Measurements from ENCODE around the gene TRMT1. TPM values are rescaled to one million over a fixed set of nuclear protein-coding genes. Genes with fewer than 3 reads are reported as not detected.

The TRMT1 gene
- total RNA-seq, 2 experiments from 2014 or later = 54.3 to 55.8 TPM

DNA sequence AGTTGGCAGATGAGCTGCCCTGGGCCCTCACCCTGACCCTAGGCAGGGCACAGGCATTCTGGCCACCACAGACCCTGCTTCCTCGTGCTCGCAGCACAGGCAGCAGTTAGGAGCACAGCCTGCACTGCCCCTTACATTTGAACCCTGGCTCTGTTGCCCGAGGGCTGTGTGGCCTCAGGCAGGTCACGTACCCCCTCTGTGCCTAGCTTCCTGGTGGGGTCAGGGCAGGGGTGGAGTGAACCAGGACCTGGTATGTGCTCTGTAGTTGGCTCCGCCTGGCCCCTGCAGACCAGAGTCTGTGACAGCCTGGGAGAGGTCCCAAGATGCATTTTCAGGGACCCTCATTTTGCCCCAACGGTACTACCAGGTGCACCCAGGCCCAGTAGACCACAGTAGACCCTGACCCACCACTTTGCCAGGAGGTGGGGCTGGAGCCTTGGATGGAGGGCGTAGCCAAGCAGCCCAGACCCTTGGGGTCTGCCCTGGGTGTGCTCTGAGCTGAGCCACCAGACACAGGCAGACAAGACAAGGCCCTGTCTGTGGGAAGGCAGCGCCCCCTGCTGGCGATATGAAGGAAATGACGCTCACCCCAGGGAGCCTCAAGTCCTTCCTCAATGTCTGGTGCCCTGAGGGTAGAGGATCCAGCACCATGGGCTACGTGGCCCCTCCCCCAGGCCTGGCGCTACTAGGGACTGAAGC lies 23.0 kb downstream of the TRMT1 start:
- H3K4me1 Mint-ChIP-seq = peaks cover 12% of the 10 kb centered on the region
- DNase-seq (peak; percentile 86), ATAC-seq (ENCODE audit: low read depth) (peak; percentile 82)
- H3K27ac Mint-ChIP-seq = no peak overlapping the region
- H3K36me3 Mint-ChIP-seq = no peaks in the 10 kb centered on the region
- H3K9me3 Mint-ChIP-seq = no peaks in the 10 kb centered on the region
- POLR2A ChIA-PET = interaction anchor here (1.3 kb wide), 1 partner anchor 116 kb away, joined by 8 read pairs; no protein-coding TSS in a partner anchor
- H3K27me3 Mint-ChIP-seq = peaks cover 39% of the 10 kb centered on the region
- no peak overlapping the region for H3K4me3 Mint-ChIP-seq

DNA sequence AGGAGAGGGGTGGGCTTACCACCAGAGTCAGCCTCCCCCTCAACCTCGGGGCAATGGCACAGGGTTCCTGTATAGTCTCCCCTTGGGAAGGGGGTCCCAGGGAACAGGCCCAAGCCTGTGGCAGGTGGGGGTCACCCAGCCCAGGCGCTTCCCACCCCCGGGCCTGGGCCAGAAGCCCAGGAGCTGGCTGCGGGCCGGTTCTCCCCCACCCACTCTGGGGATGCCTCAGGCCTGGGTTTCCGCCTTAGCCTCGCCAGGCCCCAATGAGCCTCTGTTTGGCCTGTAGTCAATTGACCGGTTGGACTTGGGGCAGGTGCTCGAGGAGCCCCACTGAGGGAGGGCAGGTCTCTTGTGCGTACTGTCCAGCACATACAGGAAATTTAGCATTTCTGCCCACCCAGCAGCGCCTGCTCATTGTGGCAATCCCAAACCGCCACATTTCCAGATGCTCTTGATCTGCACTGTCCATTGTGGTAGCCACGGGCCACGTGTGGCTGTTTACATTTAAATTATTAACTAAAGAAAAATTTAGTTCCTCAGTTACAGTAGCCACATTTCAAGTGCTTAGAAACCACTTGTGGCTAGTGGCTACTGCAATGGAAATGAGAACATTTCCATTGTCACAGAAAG lies 23.8 kb downstream of the TRMT1 start:
- H3K27me3 Mint-ChIP-seq = peaks cover 32% of the 10 kb centered on the region
- ATAC-seq (ENCODE audit: low read depth) (no peak), DNase-seq (no peak)
- no peak overlapping the region for H3K4me3 Mint-ChIP-seq
- H3K36me3 Mint-ChIP-seq = no peaks in the 10 kb centered on the region
- peaks cover 8% of the 10 kb centered on the region for H3K4me1 Mint-ChIP-seq
- POLR2A ChIA-PET = no interaction called here
- no peak overlapping the region for H3K27ac Mint-ChIP-seq
- no peaks in the 10 kb centered on the region for H3K9me3 Mint-ChIP-seq

DNA sequence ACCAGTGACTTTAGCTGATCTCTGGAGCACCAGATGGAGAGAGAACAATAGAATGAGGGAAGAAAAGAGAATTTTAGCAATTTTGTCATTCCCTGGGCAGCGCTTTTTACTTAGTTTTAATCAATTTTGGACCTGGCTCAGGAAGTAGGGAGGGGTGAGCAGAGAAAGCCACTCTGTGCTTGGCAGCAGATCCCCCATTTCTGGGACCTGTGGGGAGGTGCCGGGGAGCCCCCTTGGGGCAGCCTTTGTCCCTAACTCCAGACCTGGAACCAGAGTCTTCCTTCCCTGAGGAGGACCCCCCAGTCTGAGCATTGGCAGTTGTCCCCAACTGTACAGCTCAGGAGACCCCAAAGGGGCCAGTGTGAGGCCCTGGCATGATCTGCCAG lies 24.4 kb downstream of the TRMT1 start:
- DNase-seq = no peak
- H3K27me3 Mint-ChIP-seq = peaks cover 28% of the 10 kb centered on the region
- no peaks in the 10 kb centered on the region for H3K9me3 Mint-ChIP-seq
- POLR2A ChIA-PET = no interaction called here
- no peak overlapping the region for H3K4me3 Mint-ChIP-seq
- no peaks in the 10 kb centered on the region for H3K36me3 Mint-ChIP-seq
- H3K27ac Mint-ChIP-seq = no peak overlapping the region
- no peak for ATAC-seq (ENCODE audit: low read depth)
- peaks cover 7% of the 10 kb centered on the region for H3K4me1 Mint-ChIP-seq

DNA sequence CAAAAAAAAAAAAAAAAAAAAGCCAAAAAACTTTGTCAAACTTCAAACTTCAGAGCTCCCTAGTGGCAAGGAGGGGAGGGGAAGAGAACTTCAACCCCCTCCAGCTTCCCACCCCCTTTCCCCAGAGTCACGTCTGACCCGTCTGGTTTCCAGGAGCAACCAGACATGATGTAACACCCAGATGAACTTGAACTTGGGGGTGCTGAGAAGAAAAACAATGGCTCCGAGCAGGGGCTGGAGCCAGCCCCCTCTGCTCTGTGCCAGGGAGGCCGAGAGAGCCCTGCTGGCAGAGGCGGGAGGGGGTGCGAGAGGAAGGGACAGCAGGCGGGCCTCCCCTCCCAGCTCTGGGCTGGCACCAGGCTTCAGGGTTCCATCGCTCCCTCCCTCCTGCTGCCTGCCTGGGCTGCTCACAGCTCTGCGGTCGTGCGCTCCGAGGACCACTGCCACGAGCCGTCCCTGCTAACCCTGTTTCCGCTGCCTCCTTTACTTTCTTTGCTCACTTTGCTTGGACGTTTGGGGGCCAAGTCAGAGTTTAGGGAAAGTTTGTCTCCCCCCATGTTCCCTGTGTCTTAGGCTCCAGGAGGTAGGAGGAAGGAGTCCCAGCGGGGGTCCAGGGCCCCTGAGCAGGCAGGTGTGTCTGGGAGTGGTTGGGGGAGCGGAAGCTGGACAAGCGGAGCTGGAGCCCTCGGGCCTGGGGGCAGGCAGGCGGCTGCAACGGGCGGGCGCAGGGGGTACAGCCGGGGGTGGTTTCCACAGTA lies 25.0 kb downstream of the TRMT1 start:
- H3K27ac Mint-ChIP-seq = no peak overlapping the region
- H3K4me3 Mint-ChIP-seq = no peak overlapping the region
- POLR2A ChIA-PET = no interaction called here
- no peaks in the 10 kb centered on the region for H3K9me3 Mint-ChIP-seq
- H3K27me3 Mint-ChIP-seq = peaks cover 24% of the 10 kb centered on the region
- no peak for ATAC-seq (ENCODE audit: low read depth)
- no peaks in the 10 kb centered on the region for H3K36me3 Mint-ChIP-seq
- DNase-seq = no peak
- H3K4me1 Mint-ChIP-seq = peaks cover 4% of the 10 kb centered on the region

DNA sequence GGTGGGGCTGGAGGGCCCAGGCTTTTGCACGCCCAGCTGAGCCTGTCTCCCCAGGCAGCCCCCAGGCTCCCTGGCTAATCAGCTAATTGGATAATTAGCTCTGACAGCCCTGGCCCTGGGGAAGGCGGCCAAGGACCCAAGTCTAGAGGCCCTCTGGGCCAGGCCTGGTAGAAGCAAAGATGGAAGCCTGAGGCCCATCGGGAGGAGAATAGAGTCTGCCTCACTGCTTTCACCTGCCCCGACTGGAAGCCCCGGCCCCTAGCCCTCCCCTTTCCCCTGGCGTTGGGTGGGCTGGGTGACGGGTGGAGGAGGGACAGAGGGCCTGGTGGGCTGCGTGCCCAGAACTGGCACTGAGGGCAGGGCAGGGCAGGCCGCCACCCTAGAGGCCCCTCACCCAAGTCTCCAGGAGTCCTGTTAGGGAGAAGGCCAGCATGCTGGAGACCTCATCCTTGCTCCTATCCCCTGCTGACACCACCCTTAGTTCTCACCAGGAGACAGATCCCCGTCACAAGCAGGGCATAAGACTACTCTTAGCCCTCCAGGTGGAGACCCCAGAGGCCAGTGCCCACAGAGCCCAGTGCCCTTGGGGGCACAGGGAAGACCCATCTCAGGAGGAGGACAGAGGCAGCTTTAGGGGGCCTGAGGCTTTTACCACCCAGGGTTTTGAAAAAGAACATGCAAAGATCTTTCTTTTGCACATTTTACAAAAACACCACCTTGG lies 25.9 kb downstream of the TRMT1 start:
- H3K4me3 Mint-ChIP-seq = no peak overlapping the region
- no peaks in the 10 kb centered on the region for H3K9me3 Mint-ChIP-seq

DNA sequence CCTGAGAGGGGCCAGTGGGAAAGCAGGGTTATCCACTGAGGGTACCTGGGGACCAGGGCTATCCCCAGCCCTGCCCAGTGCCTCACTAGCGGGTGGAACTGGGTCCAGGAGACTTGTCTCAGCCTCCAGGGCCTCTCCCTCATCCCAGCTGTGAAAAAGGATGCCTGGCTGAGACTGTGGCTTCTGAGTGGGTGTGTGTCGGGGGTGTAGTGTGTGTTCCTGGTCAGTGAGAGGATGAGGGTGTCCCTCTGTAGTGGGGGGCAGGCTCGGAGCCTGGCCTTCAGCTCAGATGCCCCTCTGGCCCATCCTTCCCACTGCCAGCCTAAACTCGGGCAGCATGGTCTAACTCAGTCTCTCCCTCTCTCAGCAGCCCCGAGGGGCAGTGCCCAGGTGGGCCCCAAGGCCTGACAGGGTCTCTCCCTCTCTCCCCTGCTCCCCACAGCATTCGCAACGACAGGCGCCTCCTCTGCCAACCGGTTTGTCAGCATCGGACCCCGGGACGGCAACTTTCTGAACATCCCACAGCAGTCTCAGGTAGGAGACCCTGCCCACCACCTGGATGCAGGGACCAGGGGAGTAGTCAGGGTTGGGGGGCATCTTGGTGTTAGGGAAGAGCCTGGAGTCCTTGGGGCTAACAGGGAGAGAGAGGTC lies 26.6 kb downstream of the TRMT1 start:
- Mint-ChIP-seq H3K27me3 (peaks cover 10% of the 10 kb centered on the region), H3K36me3 (no peaks in the 10 kb centered on the region), H3K9me3 (no peaks in the 10 kb centered on the region), H3K27ac (no peak overlapping the region), H3K4me3 (no peak overlapping the region), H3K4me1 (peaks cover 1% of the 10 kb centered on the region)
- ATAC-seq (ENCODE audit: low read depth) (no peak), DNase-seq (no peak)
- POLR2A ChIA-PET = no interaction called here

More for the DNA sequence above, 25.9 kb downstream of the TRMT1 start:
- Mint-ChIP-seq H3K27ac (no peak overlapping the region), H3K4me1 (peaks cover 1% of the 10 kb centered on the region), H3K27me3 (peaks cover 15% of the 10 kb centered on the region), H3K36me3 (no peaks in the 10 kb centered on the region)
- ATAC-seq (ENCODE audit: low read depth) = no peak
- DNase-seq = no peak
- POLR2A ChIA-PET = no interaction called here

DNA sequence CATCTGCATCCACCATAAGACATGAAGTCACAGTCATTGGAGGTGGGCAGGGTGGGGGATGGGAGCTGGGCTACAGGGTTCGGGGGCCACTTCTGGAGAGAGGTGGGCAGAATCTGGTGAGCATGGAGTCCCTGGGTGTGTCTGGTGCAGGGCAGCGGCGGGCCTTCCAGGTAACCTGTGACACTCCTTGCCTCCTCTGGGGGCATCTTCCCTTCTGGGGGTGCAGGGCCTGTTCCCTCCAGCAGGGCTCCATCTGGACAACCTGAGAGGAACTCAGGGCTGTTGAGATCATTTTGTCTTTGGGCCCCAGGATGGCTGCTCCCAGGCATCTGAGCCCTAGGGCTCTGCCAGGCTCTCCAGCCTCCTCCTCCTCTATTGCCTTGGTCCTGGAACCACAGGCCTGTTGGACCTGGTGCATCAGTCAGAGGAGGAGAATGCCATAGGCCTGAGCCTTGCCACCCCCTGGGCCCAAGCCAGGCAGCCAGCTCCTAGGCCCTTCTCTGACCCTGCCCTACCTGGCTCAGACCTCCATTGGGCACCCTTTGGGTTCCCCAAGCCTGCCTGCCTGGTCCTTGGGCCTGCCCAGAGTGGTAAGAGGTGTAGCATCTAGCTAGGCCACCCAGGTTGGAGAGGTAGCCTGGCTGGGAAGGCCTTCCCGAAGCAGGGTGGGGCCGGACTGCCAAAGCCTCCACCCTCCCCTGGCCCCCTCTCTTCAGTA lies 27.2 kb downstream of the TRMT1 start:
- Mint-ChIP-seq H3K36me3 (no peaks in the 10 kb centered on the region), H3K27ac (no peak overlapping the region), H3K4me1 (no peaks in the 10 kb centered on the region), H3K9me3 (no peaks in the 10 kb centered on the region), H3K27me3 (peaks cover 4% of the 10 kb centered on the region), H3K4me3 (no peak overlapping the region)
- ATAC-seq (ENCODE audit: low read depth) (peak; percentile 40), DNase-seq (no peak)
- POLR2A ChIA-PET = no interaction called here

DNA sequence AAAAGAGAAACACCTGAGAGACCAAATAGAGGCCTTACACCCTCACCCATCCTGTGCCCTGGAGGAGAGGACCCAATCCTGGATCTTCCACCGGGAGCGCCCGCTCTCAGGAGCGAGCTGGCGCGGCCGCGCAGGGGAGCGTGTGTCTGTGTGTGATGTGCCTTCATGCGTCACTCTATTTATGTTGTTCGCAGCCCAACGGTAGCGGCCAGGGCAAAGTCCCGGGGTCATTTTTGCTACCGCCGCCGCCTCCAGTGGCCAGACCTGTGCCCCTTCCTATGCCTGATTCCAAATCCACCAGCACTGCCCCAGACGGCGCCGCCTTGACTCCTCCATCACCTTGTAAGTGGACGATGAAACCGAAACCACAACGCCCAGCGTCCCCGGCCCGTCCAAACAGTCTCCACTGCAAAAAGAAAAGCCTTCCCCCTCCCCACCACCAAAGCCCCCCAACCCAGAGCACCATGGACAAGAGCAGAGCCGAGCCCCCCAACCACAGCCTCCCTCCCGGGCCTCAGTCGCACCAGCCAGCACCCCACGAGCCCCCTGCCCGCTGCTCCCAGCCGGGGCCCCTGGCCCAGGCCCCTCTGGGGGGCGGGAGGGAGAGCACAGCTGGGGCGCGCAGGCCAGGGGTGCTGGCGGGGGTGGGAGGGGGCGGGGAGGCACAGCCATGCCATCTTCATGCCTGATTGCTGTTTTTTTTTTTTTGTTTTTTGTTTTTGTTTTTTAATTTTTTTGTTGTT lies 28.6 kb downstream of the TRMT1 start:
- H3K4me3 Mint-ChIP-seq = no peak overlapping the region
- DNase-seq (no peak), ATAC-seq (ENCODE audit: low read depth) (no peak)
- no peaks in the 10 kb centered on the region for H3K36me3 Mint-ChIP-seq
- H3K27ac Mint-ChIP-seq = no peak overlapping the region
- H3K9me3 Mint-ChIP-seq = no peaks in the 10 kb centered on the region
- no peaks in the 10 kb centered on the region for H3K4me1 Mint-ChIP-seq
- POLR2A ChIA-PET = no interaction called here
- no peaks in the 10 kb centered on the region for H3K27me3 Mint-ChIP-seq

DNA sequence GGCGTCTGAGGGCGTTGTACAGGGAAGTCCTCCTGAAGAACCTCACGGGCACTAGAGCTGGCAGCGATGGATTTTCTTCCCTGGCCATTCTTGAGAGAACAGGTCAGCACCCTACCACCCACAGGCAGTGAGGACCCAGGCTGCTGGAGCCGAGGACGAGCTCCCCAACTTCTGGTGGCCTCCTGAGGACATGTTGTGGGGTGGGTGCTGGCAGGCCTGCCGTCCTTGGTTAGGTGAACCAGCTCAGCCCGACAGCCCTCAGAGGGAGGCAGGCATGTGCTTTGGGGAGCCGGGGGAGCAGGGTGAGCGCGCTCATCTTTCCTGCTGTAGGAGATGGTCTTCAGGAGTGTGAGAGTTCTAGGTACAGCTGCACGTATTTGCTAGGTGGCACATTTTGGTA lies 29.2 kb downstream of the TRMT1 start:
- Mint-ChIP-seq H3K4me3 (no peak overlapping the region), H3K27me3 (no peaks in the 10 kb centered on the region), H3K36me3 (no peaks in the 10 kb centered on the region), H3K9me3 (no peaks in the 10 kb centered on the region), H3K27ac (no peak overlapping the region), H3K4me1 (no peaks in the 10 kb centered on the region)
- POLR2A ChIA-PET = no interaction called here
- DNase-seq = no peak
- ATAC-seq (ENCODE audit: low read depth) = no peak

DNA sequence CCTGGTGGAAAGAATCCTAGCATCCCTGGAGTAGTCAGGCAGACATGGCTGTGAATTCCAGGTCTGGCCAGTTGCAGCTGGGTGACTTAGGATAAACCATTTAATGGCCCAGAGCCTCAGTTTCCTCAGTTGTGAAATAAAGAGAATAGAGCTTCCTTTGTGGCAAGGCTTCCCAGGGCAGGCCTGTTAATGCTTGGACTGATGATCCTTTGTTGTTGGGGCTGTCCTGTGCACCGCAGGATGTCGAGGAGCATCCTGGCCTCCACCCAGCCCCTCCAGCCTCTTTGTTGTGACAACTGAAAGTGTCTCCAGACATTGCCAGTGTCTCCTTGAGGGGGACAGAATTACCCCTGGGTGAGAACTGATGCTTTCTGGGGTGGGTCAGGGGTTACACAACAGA lies 30.2 kb downstream of the TRMT1 start:
- POLR2A ChIA-PET = no interaction called here

DNA sequence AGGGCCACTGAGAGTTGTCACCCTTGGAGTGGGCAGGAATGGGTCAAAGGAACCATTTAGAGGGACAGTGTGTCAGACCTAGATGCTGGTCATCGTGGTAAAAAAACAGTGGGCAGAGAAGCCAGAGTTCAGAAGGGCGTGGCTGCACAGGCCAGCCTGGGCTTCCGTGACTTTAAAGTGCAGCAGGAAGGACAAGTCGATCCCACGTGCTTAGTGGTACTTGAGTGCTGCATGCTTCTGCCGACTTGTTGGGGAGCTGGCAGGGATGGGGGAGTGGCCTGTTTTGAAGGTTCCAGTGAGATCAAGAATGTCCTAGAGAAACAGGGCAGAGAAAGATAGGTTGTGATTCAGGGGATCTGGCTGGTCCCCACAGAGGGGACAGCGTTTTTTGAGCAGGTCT lies 30.9 kb downstream of the TRMT1 start:
- Mint-ChIP-seq H3K4me3 (no peak overlapping the region), H3K27ac (no peak overlapping the region), H3K4me1 (no peaks in the 10 kb centered on the region), H3K27me3 (no peaks in the 10 kb centered on the region), H3K9me3 (no peaks in the 10 kb centered on the region), H3K36me3 (no peaks in the 10 kb centered on the region)
- no peak for DNase-seq
- ATAC-seq (ENCODE audit: low read depth) = no peak
- POLR2A ChIA-PET = no interaction called here

More for the DNA sequence above, 30.2 kb downstream of the TRMT1 start:
- no peak for ATAC-seq (ENCODE audit: low read depth)
- Mint-ChIP-seq H3K4me1 (no peaks in the 10 kb centered on the region), H3K4me3 (no peak overlapping the region), H3K9me3 (no peaks in the 10 kb centered on the region), H3K27me3 (no peaks in the 10 kb centered on the region), H3K36me3 (no peaks in the 10 kb centered on the region), H3K27ac (no peak overlapping the region)
- no peak for DNase-seq

DNA sequence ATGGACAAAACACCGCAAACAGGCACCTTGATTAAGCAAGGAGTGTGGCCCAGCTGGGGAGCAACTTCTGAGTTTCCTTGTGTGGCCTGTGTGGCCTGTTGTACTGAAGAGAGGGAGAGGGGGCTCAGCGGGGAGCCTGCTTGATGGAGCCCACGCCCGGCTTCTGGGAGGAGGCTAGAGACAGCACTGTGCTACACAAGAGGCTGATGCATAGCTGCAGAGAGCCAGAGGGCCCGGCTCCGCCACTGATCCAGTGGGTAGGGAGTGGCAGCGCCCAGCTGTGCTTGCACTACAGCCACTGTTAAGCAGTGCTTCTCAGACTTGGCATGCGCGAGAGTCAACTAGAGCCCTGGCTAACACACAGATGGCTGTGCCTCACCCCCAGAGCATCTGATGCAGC lies 32.9 kb downstream of the TRMT1 start:
- POLR2A ChIA-PET = no interaction called here
- H3K27me3 Mint-ChIP-seq = no peaks in the 10 kb centered on the region
- H3K4me3 Mint-ChIP-seq = no peak overlapping the region
- DNase-seq (no peak), ATAC-seq (ENCODE audit: low read depth) (no peak)
- no peaks in the 10 kb centered on the region for H3K4me1 Mint-ChIP-seq
- H3K27ac Mint-ChIP-seq = no peak overlapping the region
- no peaks in the 10 kb centered on the region for H3K36me3 Mint-ChIP-seq
- no peaks in the 10 kb centered on the region for H3K9me3 Mint-ChIP-seq

All from activated naive CD8-positive, alpha-beta T cell treated with anti-CD3 and anti-CD28 coated beads, Interleukin-2, amount 10 ng/mL, durations not matched to agents 7 days and 5 days (primary cell).